ENCODE measurements around the gene LRIG1.

LRIG1 gene

DNA sequence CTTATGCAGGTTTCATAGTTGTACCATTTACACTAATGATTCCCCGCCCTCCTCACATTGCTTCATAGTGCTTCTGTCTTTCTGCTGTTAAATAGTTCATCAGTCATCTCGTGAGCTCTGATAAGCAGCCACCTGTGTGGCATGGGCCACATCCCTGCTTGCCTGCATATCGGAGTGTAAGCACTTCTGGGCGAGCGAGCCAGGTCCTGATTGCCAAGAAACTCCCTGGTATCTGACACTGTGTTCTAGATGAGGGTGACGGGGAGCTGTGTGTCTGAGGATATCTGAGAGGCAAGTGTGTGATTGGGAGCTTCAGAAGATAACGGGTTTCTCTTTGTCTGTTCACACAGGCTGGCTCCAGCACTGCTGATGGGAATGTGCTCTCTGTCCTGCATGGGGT is 130.6 kb downstream of the LRIG1 start:
- peaks cover 19% of the 10 kb centered on the region for H3K4me1 Mint-ChIP-seq
- H3K27ac Mint-ChIP-seq = no peak overlapping the region
- H3K36me3 Mint-ChIP-seq (ENCODE audit: low read depth) = peaks cover 11% of the 10 kb centered on the region
- H3K4me3 Mint-ChIP-seq = no peak overlapping the region
- TF ChIP-seq, protein P1, sequence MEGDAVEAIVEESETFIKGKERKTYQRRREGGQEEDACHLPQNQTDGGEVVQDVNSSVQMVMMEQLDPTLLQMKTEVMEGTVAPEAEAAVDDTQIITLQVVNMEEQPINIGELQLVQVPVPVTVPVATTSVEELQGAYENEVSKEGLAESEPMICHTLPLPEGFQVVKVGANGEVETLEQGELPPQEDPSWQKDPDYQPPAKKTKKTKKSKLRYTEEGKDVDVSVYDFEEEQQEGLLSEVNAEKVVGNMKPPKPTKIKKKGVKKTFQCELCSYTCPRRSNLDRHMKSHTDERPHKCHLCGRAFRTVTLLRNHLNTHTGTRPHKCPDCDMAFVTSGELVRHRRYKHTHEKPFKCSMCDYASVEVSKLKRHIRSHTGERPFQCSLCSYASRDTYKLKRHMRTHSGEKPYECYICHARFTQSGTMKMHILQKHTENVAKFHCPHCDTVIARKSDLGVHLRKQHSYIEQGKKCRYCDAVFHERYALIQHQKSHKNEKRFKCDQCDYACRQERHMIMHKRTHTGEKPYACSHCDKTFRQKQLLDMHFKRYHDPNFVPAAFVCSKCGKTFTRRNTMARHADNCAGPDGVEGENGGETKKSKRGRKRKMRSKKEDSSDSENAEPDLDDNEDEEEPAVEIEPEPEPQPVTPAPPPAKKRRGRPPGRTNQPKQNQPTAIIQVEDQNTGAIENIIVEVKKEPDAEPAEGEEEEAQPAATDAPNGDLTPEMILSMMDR (IDR thresholded peaks at IDR 0.05; ENCODE audit: unreplicated experiment in 3 of 3) = no peak
- H3K27me3 Mint-ChIP-seq (ENCODE audit: low read depth) = no peaks in the 10 kb centered on the region
- no peaks in the 10 kb centered on the region for H3K9me3 Mint-ChIP-seq

DNA sequence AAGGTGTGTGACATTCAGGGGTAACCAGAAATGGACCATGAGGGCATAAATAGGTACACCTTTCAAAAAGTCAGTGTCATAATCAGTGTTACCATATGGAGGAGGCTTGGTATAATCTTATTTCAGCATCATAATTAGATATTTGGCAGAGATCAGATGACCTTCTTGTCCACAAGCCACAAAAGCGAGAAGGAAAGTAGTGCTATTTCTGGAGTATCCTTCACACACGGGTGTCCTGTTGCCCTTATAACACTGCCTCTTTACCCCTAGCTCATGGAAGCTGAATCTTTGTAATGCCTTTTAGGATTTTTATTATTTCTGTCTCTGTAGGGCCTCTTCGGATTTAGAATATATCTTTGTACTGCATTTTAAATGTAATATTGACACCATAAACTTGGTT is 132.8 kb downstream of the LRIG1 start:
- no peaks in the 10 kb centered on the region for H3K27me3 Mint-ChIP-seq (ENCODE audit: low read depth)
- H3K4me1 Mint-ChIP-seq = peaks cover 23% of the 10 kb centered on the region
- H3K27ac Mint-ChIP-seq = no peak overlapping the region
- H3K9me3 Mint-ChIP-seq = no peaks in the 10 kb centered on the region
- H3K36me3 Mint-ChIP-seq (ENCODE audit: low read depth) = peaks cover 8% of the 10 kb centered on the region
- H3K4me3 Mint-ChIP-seq = no peak overlapping the region
- TF ChIP-seq, protein P1 (IDR thresholded peaks at IDR 0.05; ENCODE audit: unreplicated experiment in 3 of 3) = no peak

DNA sequence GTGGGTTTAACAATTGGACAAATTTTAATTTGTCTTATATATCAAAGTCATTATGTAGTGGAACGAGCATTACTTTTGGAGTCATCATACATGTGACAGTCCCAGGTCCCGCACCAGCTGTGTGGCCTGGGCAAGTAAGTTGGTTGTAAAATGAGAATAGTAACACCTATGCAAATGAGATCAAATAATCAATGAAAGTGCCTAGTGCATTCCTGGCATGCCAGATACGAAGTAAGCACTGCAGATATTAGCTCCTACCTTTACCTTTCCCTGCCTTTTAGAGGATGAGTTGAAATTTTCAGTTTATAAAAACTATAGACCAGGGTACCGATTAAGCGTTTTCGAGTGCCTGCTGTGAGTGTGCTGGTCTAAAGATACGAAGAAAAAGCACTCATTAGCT is 134.1 kb downstream of the LRIG1 start:
- Mint-ChIP-seq H3K27ac (no peak overlapping the region), H3K9me3 (no peaks in the 10 kb centered on the region), H3K4me3 (no peak overlapping the region), H3K36me3 (ENCODE audit: low read depth) (peaks cover 8% of the 10 kb centered on the region), H3K4me1 (peaks cover 34% of the 10 kb centered on the region), H3K27me3 (ENCODE audit: low read depth) (no peaks in the 10 kb centered on the region)
- TF ChIP-seq, protein P1 (IDR thresholded peaks at IDR 0.05; ENCODE audit: unreplicated experiment in 3 of 3) = no peak

DNA sequence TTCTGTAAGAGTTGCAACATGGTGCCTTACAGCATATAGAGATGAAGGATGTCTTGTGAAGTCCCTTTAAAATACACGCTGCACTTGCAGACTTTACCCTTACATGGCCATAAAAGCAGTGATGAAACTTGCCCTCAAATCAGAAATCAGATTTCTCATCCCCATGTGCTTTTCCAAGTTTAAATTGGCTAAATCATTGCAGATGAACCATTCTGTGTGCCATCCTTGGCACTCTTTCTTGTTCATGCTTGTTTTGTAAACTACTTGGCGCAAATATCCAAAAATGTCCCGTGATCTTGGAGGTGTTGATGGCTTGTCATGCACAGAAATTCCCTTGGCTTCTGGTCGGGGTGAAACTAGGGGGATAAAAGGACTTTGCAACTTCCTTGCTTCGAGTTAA is 135.7 kb downstream of the LRIG1 start:
- Mint-ChIP-seq H3K4me3 (no peak overlapping the region), H3K36me3 (ENCODE audit: low read depth) (peaks cover 4% of the 10 kb centered on the region), H3K27ac (no peak overlapping the region), H3K9me3 (no peaks in the 10 kb centered on the region), H3K27me3 (ENCODE audit: low read depth) (no peaks in the 10 kb centered on the region), H3K4me1 (peaks cover 41% of the 10 kb centered on the region)
- TF ChIP-seq, protein P1 (IDR thresholded peaks at IDR 0.05; ENCODE audit: unreplicated experiment in 3 of 3) = no peak

DNA sequence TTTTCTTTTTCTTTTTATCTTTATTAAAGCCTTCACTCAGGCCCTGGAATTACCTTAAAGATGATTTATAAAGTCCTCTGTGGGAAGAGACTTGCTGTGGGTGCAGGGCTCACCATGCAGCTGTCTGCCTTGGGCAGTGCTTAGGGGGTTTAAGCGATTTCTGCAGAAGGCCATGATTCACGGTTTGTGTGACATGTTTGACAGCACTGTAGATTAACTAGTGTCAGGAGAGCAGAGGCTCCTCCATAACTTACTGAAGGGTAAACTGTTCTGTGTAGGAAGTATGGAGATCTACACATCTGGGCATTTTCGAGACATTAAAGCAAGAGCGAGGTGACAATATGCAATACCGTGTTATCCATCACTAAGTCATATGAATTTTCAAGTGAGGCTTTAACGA is 137.7 kb downstream of the LRIG1 start:
- Mint-ChIP-seq H3K4me3 (no peak overlapping the region), H3K27me3 (ENCODE audit: low read depth) (no peaks in the 10 kb centered on the region), H3K36me3 (ENCODE audit: low read depth) (peaks cover under 1% of the 10 kb centered on the region), H3K27ac (peak overlapping the region; percentile 0 to 78 (median 16)), H3K4me1 (peaks cover 39% of the 10 kb centered on the region), H3K9me3 (no peaks in the 10 kb centered on the region)
- TF ChIP-seq, protein P1 (IDR thresholded peaks at IDR 0.05; ENCODE audit: unreplicated experiment in 3 of 3) = no peak

DNA sequence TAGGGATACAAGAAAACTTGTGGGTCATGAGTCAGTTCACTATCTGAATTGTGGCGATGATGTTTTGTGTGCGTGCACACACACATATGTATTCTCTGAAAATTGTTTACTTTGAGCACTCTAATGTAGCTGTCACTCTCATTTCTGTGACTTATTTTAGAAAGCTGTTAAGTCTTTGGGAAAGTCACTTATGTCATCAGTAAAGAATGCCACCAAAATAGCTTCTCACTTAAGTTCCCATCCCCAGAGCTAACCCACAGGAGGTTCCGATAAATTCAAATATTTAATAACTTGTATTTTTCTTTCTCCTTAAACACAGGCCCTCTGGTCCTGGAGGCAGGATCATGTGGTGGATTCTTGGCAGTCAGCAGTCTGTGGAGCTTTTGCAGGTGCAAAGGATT is 138.3 kb downstream of the LRIG1 start:
- TF ChIP-seq, protein P1 (IDR thresholded peaks at IDR 0.05; ENCODE audit: unreplicated experiment in 3 of 3) = no peak
- H3K36me3 Mint-ChIP-seq (ENCODE audit: low read depth) = no peaks in the 10 kb centered on the region
- H3K27ac Mint-ChIP-seq = peak overlapping the region; percentile 0 to 78 (median 61)
- H3K27me3 Mint-ChIP-seq (ENCODE audit: low read depth) = no peaks in the 10 kb centered on the region
- no peaks in the 10 kb centered on the region for H3K9me3 Mint-ChIP-seq
- H3K4me1 Mint-ChIP-seq = peaks cover 34% of the 10 kb centered on the region
- peak overlapping the region in 1 of 3 experiments; percentile 26 for H3K4me3 Mint-ChIP-seq

Data from nephron (organoid).